Activated CD8-positive, alpha-beta memory T cell treated with anti-CD3 and anti-CD28 coated beads for 1 hour (primary cell): ENCODE results near the gene ITK.
"Not testable (repeated sequence)": the region's sequence is repeated elsewhere in the genome, so short reads cannot be mapped to it uniquely, and the experiment has no call there.

ENCODE experiments used
- DNase-seq, 2 donors: peaks; one replicate each; pipeline ENCODE4 v3.0.0-alpha.2; 2020; ENCODE audit warnings: low read depth in 1 of 2; ENCODE audit errors: extremely low read depth in 1 of 2

Gene ITK

GRCh38 chr5:157244704-157245103, 64.1 kb downstream of the ITK start:
- DNase-seq = not testable (repeated sequence)

- DNase-seq = no peak
These were observed 64.8 kb downstream of the ITK start for GRCh38 chr5:157245476-157245875.

- DNase-seq = no peak
These were observed 65.2 kb downstream of the ITK start for GRCh38 chr5:157245886-157246285.

GRCh38 chr5:157247267-157247666, 66.6 kb downstream of the ITK start:
- DNase-seq = no peak

- no peak for DNase-seq
These were observed 68.3 kb downstream of the ITK start for GRCh38 chr5:157248821-157249470.

GRCh38 chr5:157252711-157253465, 72.2 kb downstream of the ITK start:
- DNase-seq = peak in 1 of 2 donors; percentile 26

GRCh38 chr5:157253547-157253946, 72.9 kb downstream of the ITK start:
- DNase-seq = no peak

GRCh38 chr5:157258450-157258849, 77.8 kb downstream of the ITK start:
- DNase-seq = no peak

- no peak for DNase-seq
These were observed 79.1 kb downstream of the ITK start for GRCh38 chr5:157259699-157260098.

- no peak for DNase-seq
These were observed 83.0 kb downstream of the ITK start for GRCh38 chr5:157263496-157264090.

GRCh38 chr5:157265714-157266285, 85.2 kb downstream of the ITK start, which contains the start of gene CYFIP2:
Gene CYFIP2, plus strand, starts transcription at chr5:157266123. Its CDS starts 19,239 bp downstream, at chr5:157285362.
- DNase-seq = peak; percentile 56 to 79

- DNase-seq = no peak
These were observed 85.8 kb downstream of the ITK start for GRCh38 chr5:157266286-157267007.

GRCh38 chr5:157267025-157267424, 86.4 kb downstream of the ITK start:
- DNase-seq = no peak

- DNase-seq = no peak
These were observed 87.3 kb downstream of the ITK start for GRCh38 chr5:157267761-157268480.

- DNase-seq = no peak
These were observed 88.6 kb downstream of the ITK start for GRCh38 chr5:157269165-157269671.

GRCh38 chr5:157269761-157270272, 89.2 kb downstream of the ITK start:
- no peak for DNase-seq

GRCh38 chr5:157270771-157271170, 90.1 kb downstream of the ITK start:
- DNase-seq = no peak

GRCh38 chr5:157271740-157272271, 91.2 kb downstream of the ITK start:
- peak; percentile 67 to 76 for DNase-seq

- no peak for DNase-seq
These were observed 92.5 kb downstream of the ITK start for GRCh38 chr5:157273131-157273556.

GRCh38 chr5:157275403-157275802, 94.8 kb downstream of the ITK start:
- DNase-seq = no peak
